ENCODE results near the gene GGT5.
"Not testable (repeated sequence)": the region's sequence is repeated elsewhere in the genome, so short reads cannot be mapped to it uniquely, and the experiment has no call there.

The GGT5 gene

DNA sequence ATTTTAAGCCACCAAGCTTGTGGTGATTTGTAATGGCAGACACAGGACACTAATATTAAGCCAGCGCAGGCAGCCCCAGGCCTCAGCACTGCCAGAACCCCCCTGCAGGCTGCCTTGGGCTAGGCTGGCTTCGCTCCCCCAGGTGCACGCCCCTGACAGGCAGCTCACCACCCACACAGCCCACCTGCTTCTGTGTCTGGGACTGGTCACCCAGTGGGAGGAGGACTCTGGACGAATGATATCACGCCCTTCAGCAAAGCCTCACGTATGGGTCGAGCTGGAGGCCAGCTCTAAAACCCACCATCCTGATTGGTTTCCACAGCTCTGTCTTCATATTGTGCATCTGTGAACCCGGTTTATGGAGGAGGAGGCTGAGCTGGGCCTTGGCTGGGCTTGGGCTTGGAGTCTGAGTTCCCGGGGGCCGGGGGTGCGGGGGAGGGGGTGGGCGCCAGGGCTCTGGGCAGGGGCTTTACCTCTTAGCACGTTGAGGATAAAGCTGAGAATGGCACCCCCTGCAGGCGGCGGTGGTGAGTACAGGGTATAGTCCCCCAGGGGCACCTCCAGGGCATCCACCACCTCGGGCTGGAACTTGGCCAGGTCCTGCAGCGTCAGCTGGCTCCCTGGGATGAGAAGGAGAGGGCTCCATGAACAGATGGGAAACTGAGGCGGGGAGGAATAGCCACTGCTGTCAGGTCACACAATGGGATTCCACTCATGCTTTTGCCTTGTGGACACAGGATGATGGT, 13.8 kb downstream of the GGT5 start:
- peak; percentile 62 for DNase-seq

GRCh38 chr22:24225951-24226350, 18.9 kb downstream of the GGT5 start:
- DNase-seq: no peak

DNA sequence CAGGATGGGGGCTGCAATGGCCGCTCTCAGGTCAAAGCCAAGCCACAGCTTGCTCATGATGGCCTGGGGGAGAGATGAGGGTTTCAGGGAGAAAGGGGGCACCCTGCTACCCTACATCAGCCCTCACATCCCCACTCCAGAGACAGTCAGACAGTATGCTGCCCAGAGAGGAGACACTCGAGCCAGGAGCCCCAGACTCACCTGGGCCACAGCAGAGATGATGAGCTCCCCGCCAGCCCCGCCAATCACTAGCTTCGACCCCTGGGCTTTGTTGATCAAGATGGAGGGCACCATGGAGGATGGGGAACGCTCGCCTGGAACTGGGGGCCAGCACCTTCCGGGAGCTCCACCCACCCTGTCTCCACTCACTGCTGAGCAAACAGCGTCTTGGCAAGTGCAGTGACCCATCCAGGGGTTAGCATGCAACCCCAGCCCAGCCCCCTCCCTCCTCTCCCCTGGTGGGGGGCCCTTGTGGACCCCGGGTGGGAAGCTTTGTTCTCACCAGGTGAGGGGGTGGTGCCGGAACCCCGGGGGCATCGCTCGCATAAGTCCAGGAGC, 19.8 kb downstream of the GGT5 start:
- no peak for DNase-seq

- DNase-seq: no peak
Measured at GRCh38 chr22:24224468-24224867, 20.4 kb downstream of the GGT5 start.

DNA sequence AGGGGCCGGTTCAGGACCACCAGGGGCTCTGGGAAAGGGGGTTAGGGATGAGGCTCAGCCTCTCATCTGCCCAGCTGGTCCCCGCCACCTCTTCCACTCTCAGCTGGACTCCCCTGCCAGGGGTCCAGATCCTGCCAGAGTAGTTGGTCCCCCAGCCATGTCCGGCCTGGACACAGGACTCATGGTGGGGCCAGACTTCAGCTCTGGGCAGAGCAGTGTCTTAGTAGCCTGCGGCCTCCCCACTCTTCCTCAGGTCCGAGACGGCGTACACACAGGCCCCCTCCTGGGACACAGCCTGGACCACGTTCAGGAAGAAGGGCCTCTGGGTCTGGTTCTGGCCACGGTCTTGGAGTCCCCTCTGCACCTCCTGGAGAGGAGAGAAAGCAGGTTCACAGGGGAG, 25.1 kb downstream of the GGT5 start:
- DNase-seq: no peak

GRCh38 chr22:24217384-24217783, 27.5 kb downstream of the GGT5 start:
- no peak for DNase-seq

GRCh38 chr22:24216541-24217209, 28.2 kb downstream of the GGT5 start:
- no peak for DNase-seq

- no peak for DNase-seq
Measured at GRCh38 chr22:24214467-24215285, 30.2 kb downstream of the GGT5 start.

DNA sequence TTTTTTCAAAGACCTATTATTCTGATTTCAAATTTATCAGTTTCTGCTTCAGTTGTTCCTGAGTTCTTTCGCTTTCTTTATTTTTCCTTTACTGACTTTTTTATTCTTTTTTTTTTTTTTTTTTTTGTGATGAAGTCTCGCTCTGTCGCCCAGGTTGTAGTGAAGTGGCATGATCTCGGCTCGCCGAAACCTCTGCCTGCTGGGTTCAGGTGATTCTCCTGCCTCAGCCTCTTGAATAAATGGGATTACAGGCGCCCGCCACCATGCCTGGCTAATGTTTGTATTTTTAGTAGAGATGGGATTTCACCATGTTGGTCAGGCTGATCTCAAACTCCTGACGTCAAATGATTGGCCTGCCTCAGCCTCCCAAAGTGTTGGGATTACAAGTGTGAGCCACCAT, 31.8 kb downstream of the GGT5 start:
- not testable (repeated sequence) for DNase-seq

GRCh38 chr22:24211716-24212115, 33.2 kb downstream of the GGT5 start:
- DNase-seq: not testable (repeated sequence)

GRCh38 chr22:24210409-24210808, 34.5 kb downstream of the GGT5 start:
- not testable (repeated sequence) for DNase-seq

DNA sequence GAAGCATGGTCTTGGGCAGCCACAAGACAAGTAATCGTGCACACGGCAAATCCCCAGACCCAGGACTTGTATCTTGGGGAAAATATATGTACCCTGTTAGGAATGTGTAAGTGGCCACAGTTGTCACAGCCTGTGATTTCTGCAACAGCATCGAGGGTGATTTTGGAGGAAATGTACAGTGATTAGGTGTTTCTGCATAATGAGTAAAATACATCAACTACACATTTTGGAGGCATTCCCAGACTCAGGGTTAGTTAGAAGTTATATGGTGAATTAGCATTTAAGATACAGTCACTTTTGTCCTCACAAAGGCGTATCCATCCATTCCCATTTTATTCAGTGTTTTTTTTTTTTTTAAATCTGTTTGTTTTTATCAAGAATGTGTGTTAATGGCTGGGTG, 35.2 kb downstream of the GGT5 start:
- no peak for DNase-seq

- no peak for DNase-seq
Measured at GRCh38 chr22:24209016-24209415, 35.9 kb downstream of the GGT5 start.

DNA sequence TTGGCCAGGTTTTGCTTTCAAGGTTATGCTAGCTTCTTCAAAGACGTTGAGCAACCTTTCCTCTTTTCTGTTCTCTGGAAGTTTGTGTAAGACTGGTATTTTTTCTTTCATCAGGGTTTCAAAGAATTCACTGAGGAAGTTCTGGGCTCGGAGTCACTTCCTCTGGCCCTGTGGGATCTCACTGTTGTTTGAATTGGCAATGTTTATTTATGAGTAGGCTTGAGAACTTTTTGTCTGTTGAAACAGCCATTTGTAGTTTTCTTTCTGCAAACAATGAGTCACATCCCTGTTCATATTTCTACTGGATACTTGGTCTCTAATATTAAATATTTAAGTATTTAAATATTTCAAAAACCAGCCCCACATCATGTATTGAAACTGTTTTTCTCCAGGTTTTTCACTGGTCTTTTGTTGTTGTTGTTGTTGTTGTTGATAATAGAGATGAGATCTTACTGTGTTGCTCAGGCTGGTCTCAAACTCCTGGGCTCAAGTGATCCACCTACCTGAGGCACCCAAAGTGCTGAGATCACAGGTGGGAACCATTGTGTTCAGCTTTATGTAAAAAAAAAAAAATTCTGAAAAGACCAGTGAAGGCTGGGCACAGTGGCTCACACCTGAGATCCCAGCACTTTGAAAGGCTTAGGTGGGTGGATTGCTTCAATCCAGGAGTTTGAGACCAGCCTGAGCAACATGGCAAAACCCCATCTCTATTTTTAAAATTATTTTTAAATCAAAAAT, 36.7 kb downstream of the GGT5 start:
- no peak for DNase-seq

DNA sequence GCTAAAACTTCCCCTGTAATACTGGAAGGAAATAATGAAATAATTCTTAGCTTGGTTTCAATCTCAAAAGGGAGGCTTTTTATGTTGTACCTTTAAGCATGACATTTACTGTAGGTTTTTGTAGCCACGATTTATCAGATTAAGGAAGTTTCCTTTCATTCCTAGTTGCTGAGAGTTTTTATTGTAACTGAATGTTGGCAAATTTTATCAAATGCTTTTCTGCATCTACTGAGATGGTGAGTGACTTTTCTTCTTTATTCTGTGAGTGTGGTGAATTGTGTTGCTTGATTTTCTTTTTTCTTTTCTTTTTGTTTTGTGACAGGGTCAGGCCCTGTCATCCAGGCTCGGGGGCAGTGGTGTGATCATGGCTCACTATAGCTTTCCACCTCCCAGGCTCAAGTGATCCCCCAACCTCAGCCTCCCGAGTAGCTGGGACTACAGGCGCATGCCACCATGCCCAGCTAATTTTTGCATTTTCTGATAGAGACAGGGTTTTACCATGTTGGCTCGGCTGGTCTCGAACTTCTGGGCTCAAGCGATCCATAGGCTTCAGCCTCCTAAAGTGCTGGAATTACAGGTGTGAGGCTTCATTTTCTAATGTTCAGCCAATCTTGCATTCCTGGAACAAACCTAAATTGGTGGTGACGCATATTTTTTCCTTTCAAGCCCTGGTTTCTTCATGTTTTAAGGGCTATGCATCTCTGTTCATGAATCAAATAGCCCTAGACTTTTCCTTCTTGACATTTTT, 37.4 kb downstream of the GGT5 start:
- DNase-seq: no peak

DNA sequence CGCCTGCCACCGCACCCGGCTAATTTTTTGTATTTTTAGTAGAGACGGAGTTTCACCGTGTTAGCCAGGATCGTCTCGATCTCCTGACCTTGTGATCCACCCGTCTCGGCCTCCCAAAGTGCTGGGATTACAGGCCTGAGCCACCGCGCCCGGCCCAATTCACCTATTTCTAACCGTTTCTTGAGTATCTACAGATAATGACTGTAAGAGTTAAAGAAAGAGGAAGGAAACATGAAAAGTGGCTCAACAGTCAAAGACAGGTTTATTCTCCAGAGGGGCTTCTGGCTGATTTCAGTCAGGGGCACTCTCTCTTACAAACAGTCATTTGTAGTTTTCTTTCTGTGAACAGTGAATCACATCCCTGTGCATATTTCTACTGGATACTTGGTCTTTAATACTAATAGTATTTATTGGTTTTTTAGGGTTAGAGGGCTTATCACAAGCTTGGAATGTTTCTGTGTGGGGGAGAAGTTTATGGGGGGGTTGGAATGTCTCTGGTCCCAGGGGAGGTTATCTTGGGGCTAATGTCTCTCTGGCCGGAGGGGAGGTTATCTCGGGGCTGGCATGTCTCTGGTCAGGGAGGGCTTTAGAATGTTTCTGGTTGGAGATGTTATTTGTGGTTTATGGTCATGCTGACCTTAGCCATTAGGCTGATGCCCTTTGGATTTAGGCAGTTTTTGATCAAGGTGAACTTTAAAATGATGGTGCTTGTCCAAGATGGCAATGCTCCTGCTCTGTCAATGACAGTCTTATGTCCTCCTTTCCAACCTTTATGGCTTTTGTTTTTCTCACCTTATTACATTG, 38.2 kb downstream of the GGT5 start:
- not testable (repeated sequence) for DNase-seq

DNA sequence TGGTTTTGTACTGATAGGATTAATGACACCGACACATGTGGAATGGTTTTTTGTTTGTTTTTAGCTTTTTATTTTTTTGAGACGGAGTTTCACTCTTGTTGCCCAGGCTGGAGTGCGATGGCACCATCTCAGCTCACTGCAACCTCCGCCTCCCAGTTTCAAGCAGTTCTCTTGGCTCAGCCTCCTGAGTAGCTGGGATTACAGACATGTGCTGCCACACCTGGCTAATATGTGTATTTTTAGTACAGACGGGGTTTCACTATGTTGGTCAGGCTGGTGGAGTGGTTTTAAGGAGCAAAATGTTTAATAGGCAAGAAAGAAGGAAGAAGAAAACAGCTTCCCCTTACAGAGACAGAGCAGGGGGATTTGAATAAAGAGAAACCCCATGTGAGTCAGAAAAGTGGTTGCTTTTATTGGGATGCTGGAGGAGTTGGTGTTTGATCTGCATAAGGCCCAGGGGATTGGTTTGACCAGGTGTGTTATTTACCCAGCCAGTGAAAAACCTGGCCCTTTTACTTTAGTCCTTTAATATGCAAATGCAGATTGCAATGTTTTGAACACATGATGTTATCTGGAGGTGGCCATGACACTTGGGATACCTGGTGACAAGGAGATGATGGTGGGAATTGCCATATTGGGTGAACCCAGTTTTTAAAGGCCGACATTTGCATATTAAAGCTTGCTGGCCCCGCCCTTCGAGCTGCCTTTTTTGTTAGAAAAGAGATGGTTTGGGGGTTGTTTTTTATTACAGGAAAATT, 39.3 kb downstream of the GGT5 start:
- no peak for DNase-seq

GRCh38 chr22:24203856-24204255, 41.0 kb downstream of the GGT5 start:
- DNase-seq: not testable (repeated sequence)

DNA sequence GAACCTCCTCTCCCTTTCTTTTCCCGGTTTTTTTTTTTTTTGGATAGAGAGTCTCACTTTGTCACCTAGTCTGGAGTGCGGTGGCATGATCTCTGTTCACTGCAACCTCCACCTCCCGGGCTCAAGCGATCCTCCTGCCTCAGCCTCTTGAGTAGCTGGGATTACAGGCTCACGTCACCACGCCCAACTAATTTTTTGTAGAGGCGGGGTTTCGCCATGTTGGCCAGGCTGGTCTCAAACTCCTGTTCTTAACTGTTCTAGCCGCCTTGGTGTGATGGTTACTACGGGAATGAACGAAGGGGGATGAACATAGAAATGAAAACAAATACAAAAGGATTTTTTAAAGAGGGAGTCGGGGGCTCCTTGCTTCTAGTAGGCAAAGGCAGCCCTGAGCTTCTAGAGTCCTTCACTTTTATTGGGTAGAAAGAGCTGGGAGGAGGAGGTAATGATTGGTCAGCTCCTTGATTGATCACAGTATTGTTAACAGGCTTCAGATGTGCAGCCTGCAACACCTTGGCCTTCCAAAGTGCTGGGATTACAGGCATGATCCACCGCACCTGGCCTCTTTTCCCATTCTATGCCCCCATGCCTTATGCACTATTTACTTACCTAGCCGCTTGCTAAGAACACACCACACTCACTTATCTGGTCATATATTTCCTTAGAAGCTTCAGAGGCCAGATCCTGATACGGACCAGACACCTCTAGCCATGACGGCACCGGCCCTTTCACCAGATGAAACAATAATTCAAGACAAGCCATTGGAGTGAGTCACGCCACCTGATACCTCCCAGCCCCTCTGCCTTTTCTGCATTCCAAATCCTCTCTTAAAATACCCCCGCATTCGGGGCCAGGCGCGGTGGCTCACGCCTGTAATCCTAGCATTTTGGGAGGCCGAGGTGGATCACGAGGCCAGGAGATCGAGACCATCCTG, 42.9 kb downstream of the GGT5 start:
- DNase-seq: no peak

Data from activated CD4-positive, alpha-beta T cell treated with anti-CD3 and anti-CD28 coated beads, Interleukin-2, amount 50 U/mL, for 1 hour (primary cell).